SW480 (cell line): ENCODE results near the gene TRMT1L.
"Not testable (repeated sequence)": the region's sequence is repeated elsewhere in the genome, so short reads cannot be mapped to it uniquely, and the experiment has no call there.

Experiments used
- DNase-seq: peaks from one replicate; pipeline ENCODE4 v3.0.0-alpha.2; 2016; ENCODE audit warnings: low spot score

Gene TRMT1L, protein sequence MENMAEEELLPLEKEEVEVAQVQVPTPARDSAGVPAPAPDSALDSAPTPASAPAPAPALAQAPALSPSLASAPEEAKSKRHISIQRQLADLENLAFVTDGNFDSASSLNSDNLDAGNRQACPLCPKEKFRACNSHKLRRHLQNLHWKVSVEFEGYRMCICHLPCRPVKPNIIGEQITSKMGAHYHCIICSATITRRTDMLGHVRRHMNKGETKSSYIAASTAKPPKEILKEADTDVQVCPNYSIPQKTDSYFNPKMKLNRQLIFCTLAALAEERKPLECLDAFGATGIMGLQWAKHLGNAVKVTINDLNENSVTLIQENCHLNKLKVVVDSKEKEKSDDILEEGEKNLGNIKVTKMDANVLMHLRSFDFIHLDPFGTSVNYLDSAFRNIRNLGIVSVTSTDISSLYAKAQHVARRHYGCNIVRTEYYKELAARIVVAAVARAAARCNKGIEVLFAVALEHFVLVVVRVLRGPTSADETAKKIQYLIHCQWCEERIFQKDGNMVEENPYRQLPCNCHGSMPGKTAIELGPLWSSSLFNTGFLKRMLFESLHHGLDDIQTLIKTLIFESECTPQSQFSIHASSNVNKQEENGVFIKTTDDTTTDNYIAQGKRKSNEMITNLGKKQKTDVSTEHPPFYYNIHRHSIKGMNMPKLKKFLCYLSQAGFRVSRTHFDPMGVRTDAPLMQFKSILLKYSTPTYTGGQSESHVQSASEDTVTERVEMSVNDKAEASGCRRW

DNA sequence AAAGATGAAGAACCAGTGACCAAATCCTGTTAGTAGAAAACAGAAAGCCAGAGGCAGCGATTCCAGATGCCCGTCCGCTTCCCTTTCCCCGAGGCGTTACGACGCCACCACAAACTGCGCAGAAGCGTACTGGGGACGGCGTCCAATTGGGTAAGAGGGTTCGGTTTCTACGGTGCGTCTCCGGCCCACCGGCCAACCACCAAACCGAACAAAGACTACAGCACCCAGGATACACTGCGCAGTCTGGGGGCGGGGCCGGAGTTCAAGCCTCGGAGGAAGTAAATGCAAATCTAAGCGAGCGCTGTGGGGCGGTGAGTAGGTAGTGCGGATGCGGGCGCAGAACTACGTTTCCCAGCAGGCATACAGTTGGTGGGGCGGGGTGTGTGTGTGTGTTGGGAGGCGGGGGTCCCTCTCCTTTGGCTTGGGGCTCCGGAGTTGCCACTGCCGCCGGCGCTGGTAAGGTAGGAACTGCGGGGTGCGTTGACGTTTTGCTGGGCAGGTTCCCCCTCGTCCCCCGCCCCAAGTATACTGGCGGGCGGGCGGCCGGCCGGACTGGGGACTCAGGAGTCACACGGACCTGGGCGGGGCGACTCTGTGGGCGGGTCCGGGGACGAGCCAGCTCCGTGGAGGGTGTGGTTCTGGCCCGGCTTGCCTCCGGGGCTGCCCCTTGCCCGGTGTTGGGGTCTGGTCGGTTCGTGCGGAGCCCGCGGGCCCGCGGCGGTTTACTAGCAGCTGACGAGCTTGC, at the start of gene TRMT1L, which contains the start of gene SWT1:
TSS of gene TRMT1L (minus strand) at position 100 of the 745 bp plus-strand sequence. CDS start 241 bp downstream, outside the sequence.
TSS of gene SWT1 (plus strand) at position 314 of the 745 bp plus-strand sequence. CDS start 3,675 bp downstream, outside the sequence.
- peak; percentile 99 for DNase-seq

DNA sequence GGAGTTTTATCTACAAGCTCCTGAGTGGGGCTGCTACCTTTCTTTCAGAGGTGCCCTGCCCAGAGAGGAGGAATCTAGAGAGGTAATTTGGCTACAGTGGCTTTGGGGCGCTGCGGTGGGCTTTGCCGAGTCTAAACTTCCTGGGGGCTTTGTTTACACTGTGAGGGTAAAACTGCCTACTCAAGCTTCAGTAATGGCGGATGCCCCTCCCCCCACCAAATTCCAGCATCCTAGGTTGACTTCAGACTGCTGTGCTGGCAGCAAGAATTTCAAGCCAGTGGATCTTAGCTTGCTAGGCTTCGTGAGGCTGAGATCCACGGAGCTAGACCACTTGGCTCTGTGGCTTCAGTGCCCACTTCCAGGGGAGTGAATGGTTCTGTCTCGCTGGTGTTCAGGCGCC, 44.1 kb upstream of the TRMT1L start:
- DNase-seq = no peak

DNA sequence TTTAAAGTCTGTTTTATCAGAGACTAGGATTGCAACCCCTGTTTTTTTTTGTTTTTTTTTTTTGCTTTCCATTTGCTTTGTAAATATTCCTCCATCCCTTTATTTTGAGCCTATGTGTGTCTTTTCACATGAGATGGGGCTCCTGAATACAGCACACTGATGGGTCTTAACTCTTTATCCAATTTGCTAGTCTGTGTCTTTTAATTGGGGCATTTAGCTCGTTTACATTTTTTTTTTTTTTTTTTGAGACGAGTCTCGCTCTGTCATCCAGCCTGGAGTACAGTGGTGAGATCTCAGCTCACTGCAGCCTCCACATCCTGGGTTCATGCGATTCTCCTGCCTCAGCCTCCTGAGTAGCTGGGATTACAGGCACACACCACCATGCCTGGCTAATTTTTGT, 42.0 kb upstream of the TRMT1L start:
- DNase-seq = not testable (repeated sequence)

DNA sequence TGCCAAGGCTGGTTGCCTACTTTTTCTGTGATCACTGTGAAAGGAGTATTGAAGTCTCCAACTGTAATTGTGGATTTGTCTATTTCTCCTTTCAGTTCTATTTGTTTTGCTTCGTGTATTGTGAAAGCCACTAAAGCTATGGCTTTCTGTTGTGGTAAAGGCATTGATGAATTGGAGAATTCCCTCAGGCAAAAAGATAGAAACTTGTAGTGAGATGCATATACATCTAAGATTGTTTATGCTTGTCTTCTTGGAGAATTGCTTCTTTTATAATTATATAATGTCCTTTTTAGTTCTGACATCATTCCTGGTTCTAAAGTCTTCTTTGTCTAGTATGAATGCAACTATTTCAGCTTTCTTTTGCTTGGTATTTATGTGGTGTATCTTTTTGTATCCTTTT, 37.0 kb upstream of the TRMT1L start:
- no peak for DNase-seq

DNA sequence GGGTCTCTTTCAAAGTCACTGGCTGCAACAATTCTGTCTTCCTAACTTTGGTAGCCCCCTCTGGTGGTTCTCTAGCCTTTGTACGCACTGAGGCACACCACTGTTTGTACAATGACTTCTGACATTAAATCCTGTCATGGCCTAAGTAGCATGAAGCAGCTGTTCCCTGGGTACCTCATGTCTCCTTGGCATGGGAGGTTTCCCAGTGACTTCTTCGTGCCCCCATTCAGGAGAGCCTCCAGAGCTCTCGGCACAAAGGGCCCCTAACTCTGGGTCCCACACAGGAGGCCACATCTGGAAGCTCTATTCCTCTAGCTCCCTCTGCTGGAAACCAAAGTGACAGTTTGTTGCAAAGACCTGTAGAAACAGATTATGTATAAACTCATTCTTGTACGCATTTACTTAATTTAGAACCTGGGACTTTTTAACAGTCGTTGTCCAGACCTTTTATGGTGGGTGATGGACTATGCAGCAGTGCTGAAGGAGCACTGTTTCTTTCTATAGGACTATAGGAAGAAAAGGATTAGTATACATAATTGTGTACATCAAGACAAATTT, 13.6 kb upstream of the TRMT1L start:
- DNase-seq = peak; percentile 48

DNA sequence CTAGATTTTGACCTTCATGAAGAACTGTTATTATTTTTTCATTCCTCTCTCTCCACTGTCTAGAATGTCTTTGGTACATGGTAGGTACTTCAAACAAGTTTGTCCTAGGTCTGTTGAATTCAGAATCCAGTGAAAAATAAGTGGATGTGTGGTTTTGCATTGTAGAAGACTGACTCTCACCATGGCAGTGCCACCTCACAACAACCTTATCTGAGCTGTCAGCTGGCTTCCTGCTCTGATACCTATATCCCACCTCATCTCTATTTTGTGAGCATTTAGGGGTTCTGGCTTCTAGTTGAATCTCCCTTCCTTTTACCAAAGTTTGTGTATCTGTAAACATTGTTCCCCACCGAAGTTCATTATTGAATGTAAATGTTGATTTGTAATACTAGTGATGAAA, 9.4 kb upstream of the TRMT1L start:
- DNase-seq = no peak

DNA sequence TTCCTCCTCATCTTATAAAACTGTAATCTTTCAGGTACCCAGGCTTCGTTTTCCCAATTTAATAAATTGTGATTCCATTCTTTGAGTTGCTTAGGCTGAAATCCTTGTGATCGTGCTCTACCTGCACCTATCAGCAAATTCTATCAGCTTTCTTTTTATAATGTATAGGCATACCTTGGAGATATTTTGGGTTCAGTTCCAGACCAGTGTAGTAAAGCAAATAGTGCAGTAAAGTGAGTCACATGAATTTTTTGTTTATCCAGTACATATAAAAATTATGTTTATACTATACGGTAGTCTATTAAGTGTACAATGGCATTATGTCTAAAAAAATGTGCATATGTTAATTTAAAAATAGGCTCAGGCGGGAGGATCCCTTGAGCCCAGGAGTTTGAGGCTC, 5.7 kb upstream of the TRMT1L start:
- no peak for DNase-seq

DNA sequence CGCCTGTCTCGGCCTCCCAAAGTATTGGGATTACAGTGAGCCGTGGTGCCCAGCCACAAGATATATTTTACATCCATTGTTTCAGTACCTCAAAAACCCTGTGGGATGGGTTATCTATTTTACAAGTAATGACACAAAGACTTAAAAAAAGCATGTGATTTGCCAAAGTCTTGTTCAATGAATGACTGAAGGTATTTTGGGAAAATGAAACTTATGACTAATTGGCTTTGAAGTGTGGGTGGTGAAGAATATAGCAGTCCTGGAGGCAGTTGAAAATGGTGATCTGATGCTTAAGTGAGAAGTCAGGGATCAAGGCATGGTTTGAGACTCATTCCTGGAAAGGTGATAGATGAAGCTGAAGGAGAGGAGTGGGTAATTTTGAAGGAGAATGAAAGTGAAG, 3.2 kb upstream of the TRMT1L start:
- DNase-seq = no peak

DNA sequence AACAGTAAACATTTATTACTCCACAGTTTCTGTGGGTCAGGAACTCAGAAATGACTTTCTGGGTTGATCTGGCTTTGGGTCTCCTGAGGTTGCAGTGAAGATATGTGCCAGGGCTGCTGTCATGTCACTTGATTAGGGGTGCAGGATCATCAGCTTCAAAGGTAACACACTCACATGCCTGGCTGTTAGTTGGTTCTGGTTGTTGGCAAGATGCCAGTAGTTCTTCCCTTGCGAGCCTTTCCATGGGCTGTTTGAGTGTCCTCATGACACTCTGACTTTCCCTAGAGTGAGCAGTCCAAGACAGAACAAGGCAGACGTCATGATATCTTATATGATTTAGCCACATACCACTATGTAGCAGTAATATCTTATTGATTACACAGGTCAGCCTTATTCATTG, 2.0 kb upstream of the TRMT1L start:
- DNase-seq = no peak

DNA sequence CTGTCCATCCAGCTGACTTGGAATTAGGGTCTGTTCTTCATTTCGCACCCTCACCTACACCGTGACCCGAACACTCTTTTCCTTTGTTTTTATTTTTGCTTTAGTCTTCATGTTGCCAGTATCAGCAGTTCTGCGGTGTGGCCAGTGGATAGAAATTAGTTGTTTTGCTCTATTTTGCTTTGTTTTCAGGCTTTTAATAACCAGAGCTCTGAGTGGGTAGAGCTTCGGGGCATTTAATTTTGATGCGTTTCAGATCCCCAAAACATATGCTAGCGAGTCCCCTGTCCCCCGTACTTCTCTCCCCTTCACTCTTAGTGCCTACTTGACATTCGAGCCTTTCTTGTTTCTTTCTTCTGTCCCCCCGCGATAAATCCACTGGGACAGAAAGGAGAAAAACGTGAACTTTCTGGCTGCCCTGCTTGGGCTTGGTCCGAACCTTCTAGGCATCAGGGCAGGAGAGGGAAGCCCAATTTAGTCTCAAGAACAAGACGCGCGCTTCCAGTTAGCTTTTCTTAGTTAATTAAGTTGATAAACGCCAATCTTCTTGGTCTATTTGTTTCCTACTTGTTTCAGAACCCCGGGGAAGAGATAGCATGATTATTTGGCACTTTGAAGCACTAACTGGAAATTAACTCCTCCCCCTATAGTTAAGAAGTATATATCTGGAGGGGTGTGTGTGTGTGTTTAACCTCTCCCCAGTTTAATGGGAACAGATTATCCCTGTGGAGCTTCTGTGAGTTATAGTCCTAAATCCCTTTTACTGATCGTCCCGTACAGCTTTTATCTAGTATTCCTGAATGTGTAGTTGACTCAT, 1.1 kb upstream of the TRMT1L start:
- peak; percentile 18 for DNase-seq

DNA sequence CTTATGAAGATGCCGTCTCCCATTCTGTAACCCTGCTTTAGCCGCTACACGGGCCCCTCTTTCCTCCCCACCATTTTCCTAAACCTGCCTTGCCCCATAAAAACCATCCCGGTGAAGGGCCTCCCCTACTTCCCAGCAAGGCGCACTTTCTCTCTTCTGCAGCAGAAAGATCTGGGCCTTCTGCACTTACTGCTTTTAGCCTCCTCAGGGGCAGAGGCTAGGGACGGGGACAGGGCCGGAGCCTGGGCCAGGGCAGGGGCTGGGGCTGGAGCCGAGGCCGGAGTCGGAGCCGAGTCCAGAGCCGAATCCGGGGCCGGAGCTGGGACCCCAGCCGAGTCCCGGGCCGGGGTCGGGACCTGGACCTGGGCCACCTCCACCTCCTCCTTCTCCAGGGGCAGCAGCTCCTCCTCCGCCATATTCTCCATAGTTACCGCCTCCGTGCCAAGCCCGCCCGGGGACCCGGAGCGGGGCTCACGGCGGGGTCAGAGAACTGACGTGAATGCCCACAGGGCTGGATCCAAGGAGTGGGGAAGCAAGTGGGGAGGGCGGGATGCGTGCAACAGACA, 382 bp downstream of the TRMT1L start:
- DNase-seq = peak; percentile 26

DNA sequence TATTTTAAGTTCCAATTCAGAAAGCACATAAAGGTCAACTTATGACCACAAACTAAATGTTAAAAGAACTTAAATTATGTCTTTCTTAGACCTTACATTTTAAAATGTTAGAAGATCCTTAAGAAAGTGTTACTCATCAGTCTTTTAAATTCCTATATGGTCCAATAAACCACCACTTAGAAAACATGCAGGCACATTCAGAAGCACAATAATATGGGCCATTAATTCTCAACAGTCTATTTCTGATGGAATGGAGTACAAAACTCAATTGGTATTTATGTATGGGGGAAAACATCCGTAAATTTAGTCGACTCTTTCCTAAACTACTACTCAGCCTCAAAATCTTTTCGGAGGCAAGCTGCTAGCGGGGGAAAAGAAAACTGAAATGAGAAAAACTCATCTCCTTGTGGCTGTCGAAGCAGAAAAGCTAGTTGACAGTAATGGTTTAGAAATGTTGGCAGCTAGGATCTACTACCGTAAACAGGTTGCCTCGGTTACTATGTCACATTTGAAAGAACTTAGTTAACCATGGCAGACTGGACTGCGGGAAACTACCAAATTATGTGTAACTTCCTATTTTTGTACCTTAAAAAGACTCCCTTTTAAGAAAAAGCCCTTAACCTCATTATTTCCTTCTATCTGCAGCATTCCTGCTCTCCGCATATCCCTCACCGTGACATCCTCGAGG, 1.0 kb downstream of the TRMT1L start:
- peak; percentile 18 for DNase-seq

DNA sequence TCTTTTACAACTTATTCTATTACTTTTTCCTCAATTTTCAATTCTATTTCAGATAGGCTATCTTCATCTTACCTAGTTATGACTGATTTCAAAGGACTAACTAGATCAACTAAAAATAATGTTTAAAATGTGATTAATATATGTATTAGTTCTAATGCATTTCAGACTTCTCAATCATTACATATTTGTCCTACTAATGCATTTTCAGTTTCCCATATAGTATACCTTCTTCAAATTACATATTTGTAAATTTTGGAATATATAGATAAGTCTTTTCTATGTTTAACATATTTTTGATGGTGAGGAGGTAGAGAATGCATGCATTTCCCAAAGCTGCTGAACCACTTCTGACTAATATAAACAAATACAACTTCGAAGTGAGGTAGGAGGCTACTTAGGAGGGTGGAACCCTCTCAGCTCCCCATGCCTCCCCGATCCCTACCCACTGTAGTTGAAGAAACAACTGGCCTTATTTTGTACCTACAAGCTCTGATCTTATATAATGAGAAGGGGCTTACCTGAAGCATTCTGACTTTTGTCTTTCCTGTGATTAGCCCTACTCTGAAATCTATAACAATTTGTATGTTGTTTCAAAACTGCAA, 1.7 kb downstream of the TRMT1L start:
- DNase-seq = no peak

DNA sequence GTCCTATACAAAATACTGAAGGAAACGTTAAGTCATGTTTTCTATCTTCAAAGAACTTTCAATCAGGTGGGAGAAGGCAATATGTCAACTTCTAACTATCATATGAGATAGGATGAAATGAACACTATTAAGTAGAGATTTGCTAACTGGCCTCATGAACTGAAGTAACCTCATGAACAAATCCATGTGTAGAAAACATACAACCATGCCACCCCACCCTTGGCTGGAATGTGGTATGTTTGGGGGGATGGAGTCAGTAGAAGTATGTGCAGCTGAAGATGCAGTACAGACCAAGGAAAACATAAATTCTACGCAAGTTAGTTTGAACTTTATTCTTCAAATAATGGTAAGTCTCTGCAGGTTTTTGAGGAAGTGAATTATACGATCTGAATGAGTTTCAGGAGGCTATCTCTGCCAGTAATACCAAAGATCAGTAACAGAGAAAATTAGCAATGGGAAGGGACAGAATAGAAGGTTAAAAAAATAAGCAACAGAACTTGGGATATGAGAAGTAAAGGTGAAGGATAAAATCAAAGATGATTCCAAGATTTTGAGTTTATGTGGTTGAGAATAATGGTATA, 4.5 kb downstream of the TRMT1L start:
- DNase-seq = peak; percentile 5

DNA sequence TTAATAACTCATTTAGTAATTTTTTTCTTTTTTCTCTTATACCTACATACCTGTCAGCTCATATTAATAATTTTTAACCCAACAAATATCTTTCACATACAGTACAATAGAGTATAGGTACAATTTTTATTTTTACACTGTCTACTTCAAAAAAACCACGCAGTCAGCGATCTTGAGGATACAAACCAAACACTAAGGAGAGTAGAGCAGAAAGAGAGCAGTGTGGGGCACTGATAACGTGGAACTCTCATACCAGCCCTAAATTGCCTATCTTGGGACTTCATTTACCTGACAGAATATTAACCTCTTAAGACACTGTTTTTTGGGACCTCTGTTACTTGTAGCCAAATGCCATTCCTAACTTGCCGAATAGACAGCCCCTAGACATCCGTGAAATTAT, 5.5 kb downstream of the TRMT1L start:
- no peak for DNase-seq

DNA sequence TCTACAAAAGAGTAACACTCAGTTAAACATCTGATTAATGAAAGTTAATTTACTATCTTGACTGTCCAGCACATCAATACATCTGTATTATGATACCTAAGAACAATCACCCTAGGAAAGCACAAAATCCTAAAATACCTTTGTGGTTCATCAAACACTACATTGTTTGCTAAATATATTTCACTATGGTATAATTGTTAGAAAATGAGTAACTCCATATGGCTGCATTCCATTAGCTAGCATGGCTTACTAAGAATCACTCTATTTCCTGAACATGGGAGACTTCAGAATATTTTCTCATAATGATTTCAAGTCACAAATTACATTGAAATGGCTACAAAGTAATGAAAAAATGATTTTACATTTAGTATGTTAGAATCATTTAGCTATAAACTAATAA, 12.5 kb downstream of the TRMT1L start:
- no peak for DNase-seq

DNA sequence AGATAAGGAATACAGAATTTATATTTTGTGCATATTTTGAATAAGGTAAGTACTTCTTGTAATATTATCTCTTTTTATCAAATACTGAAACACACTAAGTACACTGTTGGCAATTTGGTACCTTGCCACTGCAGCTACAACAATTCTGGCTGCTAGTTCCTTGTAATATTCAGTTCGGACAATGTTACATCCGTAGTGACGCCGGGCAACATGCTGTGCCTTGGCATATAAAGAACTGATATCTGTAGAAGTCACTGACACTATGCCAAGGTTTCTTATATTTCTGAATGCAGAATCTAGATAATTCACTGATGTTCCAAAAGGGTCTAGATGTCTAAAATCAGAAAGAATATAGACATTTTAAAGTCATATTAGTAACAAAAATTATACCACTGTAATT, 17.5 kb downstream of the TRMT1L start:
- no peak for DNase-seq

DNA sequence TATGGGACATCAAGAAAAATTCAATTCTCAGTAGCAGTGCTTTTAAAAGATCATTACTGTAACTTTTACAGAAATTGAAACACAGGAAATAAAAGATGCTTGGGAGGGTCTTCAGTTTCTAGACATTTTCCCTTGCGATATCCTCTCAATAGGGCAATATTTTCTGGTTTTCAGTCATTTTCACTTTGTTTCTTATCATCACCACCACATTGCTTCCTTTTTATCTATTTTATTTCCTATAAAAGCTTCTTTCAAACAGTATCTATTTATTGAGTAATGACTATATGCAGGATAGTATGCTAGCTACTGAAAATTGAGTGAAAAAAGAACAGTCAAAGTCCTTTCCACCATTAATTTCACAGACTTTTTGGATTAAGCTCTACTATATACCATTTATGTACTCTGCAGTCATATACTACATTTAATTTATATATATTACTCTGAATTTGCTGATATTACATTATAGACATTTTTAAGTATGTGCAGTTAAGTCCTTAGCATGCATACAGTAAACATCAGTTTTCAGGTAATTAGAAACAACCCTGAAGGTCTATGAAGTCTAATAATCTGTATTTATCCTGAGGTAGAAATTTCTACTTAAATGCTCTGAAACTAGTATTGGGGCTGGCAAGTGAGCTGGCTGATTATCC, 18.7 kb downstream of the TRMT1L start:
- no peak for DNase-seq

DNA sequence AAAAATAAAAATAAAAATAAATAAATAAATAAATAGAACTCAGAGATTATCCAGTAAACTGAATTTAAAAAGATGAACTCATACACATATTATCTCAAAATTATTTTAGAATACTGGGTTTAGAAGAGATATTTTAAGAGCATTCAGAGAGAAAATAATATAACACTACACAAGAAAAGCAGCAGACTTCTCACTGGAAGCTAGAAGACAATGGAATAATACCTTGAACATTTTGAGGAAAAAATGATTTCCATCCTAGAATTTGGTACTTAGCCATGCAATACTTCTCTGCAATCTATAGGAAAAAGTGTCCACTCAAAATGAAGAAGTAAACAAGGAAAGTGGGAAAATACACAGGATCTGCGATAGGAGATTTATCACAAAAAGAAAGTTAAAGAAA, 24.2 kb downstream of the TRMT1L start:
- no peak for DNase-seq
